Measurements from ENCODE around the gene NRXN3.

The NRXN3 gene

DNA sequence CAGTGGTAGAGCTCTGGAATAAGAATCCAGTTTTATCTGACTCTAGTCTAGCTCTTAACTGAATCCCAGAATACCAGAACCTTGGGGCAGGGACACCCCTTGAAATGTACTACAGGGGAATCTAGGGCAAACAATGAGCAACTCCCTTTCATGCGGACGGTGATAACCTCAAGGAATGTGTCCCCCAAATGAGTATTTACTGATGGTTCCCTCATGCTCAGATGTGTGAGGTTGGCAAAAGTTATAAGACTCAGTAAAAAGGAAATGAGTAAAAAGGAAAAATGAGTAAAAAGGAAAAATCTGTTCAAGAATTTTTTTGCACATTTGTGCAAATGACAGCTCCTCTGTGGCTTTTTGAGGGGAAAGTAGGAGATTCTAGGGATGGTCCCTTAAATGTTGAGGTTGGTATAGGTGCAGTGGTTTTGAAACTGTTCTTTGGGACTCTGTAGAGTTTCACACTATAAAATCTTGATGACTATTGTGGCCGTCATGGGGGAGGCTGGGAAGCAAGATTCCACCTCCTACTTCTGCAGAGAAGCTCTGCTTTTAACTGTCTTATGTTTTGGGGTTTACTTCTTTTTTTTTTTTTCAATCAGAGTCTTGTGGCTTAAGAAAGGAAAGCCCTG is 58.6 kb downstream of the NRXN3 start:
- no peak for DNase-seq (ENCODE audit: low read depth)
- H3K4me3 ChIP-seq (ENCODE audit: low read depth, low read length), result no peak overlapping the region
- no peak for TF ChIP-seq CTCF (IDR thresholded peaks at IDR 0.05; ENCODE audit: low read depth, low read length, missing control alignments)

DNA sequence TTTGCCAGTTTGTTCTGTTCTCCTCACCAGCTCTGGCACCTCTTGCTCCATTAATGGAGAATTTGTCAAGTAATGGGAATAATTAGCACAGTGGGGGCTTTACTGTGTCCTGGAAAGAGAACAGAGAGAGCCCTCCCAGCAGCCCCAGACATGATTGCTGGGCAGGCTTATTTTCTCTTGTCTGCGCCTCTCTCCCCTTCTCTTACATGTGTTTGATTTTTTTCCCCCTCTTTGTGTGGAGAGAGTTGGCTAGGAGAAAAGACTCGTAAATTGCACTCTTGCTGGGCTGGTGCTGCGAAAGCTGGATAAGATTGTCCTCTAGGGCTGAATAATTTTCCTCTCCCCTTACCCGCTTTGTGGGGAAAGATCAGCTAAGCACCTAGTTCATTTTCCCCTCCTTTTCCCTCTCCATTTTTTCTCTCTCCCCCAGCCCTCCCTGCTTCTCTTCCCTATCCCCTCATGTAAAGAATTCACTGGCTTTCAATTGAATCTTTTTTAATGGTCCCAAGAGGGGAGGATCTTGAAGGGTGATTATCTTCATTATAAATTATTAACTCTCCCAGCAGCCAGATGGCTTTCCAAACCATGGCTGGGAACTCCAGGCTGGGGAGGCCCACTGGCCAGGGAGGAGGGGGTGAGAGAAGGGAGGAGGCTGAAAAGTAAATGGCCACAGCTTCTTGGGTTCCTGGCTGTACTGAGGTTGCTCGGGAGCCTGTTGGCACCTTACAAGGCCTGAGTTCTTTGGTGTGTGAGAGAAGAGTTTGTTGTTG is 62.2 kb downstream of the NRXN3 start:
- no peak for DNase-seq (ENCODE audit: low read depth)
- H3K4me3 ChIP-seq (ENCODE audit: low read depth, low read length), result no peak overlapping the region
- TF ChIP-seq CTCF (IDR thresholded peaks at IDR 0.05; ENCODE audit: low read depth, low read length, missing control alignments), result no peak

- TF ChIP-seq CTCF (IDR thresholded peaks at IDR 0.05; ENCODE audit: low read depth, low read length, missing control alignments), result no peak
These were observed 68.0 kb downstream of the NRXN3 start for GRCh38 chr14:78238141-78238540.

DNA sequence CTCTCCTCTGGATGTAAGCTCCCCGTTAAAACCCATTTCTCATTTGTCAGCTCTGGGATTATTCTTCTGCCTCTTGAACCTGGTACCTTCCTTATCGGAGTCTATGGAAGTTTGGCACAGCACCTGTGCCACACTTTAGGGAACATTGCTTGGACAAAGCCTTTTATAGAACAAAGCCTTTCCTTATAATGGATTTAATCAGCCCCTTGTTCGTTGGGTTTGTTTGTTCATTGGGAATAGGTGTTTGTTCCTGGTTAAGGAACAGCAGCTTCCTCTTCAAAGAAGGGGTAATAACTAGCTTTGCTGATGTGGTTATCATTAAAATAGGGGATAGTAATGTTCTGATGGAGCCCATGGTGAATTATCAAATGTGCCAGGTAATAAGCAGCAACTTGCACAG is 70.4 kb downstream of the NRXN3 start:
- no peak for TF ChIP-seq CTCF (IDR thresholded peaks at IDR 0.05; ENCODE audit: low read depth, low read length, missing control alignments)
- no peak for DNase-seq (ENCODE audit: low read depth)
- no peak overlapping the region for H3K4me3 ChIP-seq (ENCODE audit: low read depth, low read length)

More at GRCh38 chr14:78238141-78238540, 68.0 kb downstream of the NRXN3 start:
- no peak overlapping the region for H3K4me3 ChIP-seq (ENCODE audit: low read depth, low read length)
- no peak for DNase-seq (ENCODE audit: low read depth)

GRCh38 chr14:78242086-78242485 is 71.9 kb downstream of the NRXN3 start:
- DNase-seq (ENCODE audit: low read depth), result no peak
- no peak for TF ChIP-seq CTCF (IDR thresholded peaks at IDR 0.05; ENCODE audit: low read depth, low read length, missing control alignments)
- no peak overlapping the region for H3K4me3 ChIP-seq (ENCODE audit: low read depth, low read length)

GRCh38 chr14:78243187-78243586 is 73.0 kb downstream of the NRXN3 start:
- no peak for DNase-seq (ENCODE audit: low read depth)
- no peak for TF ChIP-seq CTCF (IDR thresholded peaks at IDR 0.05; ENCODE audit: low read depth, low read length, missing control alignments)
- H3K4me3 ChIP-seq (ENCODE audit: low read depth, low read length), result no peak overlapping the region
